Measurements from ENCODE around the gene PLCD3. TPM values are rescaled to one million over a fixed set of nuclear protein-coding genes. Genes with fewer than 3 reads are reported as not detected.
"Not testable (repeated sequence)": the region's sequence is repeated elsewhere in the genome, so short reads cannot be mapped to it uniquely, and the experiment has no call there.

PLCD3 gene
- total and polyA plus RNA-seq, 2 of the 13 experiments (the other 11 are each of a cell fraction or from before 2014, with no cell fraction given): 11.3 to 39.1 TPM

GRCh38 chr17:45124797-45125122 lies 7.6 kb downstream of the PLCD3 start:
- H3K4me2 ChIP-seq (ENCODE audit: low read depth, low read length): peak overlapping the region; percentile 78
- WGBS (ENCODE audit: low lambda C conversion rate): 8% methylated on average over 5 of the region's 5 CpGs
- H4K20me1 ChIP-seq (ENCODE audit: insufficient read depth, low read length); H3K27me3 ChIP-seq (ENCODE audit: control insufficient read depth in 1 of 2, insufficient read depth in 2 of 2, low read length in 2 of 2); H3K9me3 ChIP-seq (ENCODE audit: low read length); H2AFZ ChIP-seq (ENCODE audit: low read length); ATAC-seq; FAIRE-seq; H3K79me2 ChIP-seq (ENCODE audit: insufficient read depth, low read length); BruUV-seq (replicated peaks); H3K36me3 ChIP-seq (replicated peaks in 1 of 2; ENCODE audit: control insufficient read depth in 1 of 2, insufficient read depth in 2 of 2, low read length in 2 of 2); in situ Hi-C loops (cut with HindIII; ENCODE audit: extremely low pct_ligation_motif_present, low pct_unique_long_range_greater_than_20kb); intact Hi-C loops (cut with micrococcal nuclease; ENCODE audit: unreplicated experiment): not testable (repeated sequence)
- H3K27ac ChIP-seq (ENCODE audit: extremely low read length, insufficient read depth, low read length): peak overlapping the region; percentile 63
- peaks cover 73% of the 10 kb centered on the region for H3K4me1 ChIP-seq (ENCODE audit: insufficient read depth, low read length)
- peak overlapping the region; percentile 56 for H3K9ac ChIP-seq (ENCODE audit: insufficient read depth, low read depth, low read length)
- peak; percentile 35 for DNase-seq (ENCODE audit: low spot score)
- TF ChIP-seq ADNP (CRISPR knock-in tag; IDR thresholded peaks at IDR 0.05) (0 out of 2 replicates have a peak, but pooled peaks have one; percentile 40), NR2C2 (CRISPR knock-in tag; IDR thresholded peaks at IDR 0.05; ENCODE audit: borderline replicate concordance) (peak; percentile 33; the same call in 1 of the 2 replicates), SNAI1 (CRISPR knock-in tag; IDR thresholded peaks at IDR 0.05; ENCODE audit: borderline replicate concordance) (0 out of 2 replicates have a peak, but pooled peaks have one; percentile 3), THRA (CRISPR knock-in tag; IDR thresholded peaks at IDR 0.05; ENCODE audit: borderline replicate concordance) (peak; percentile 73; the same call in 1 of the 2 replicates), CHD4 (IDR thresholded peaks at IDR 0.05; ENCODE audit: borderline replicate concordance, low read length) (peak; percentile 53; the same call in 1 of the 2 replicates), ZNF263 (CRISPR knock-in tag; IDR thresholded peaks at IDR 0.05) (peak; percentile 34; the same call in 1 of the 2 replicates), HNF4A (CRISPR knock-in tag; IDR thresholded peaks at IDR 0.05) (0 out of 2 replicates have a peak, but pooled peaks have one; percentile 14), ZEB1 (IDR thresholded peaks at IDR 0.05; ENCODE audit: insufficient replicate concordance, low read depth) (peak; percentile 13), RXRA (CRISPR knock-in tag; IDR thresholded peaks at IDR 0.05) (0 out of 2 replicates have a peak, but pooled peaks have one; percentile 9), RBAK (CRISPR knock-in tag; IDR thresholded peaks at IDR 0.05) (0 out of 2 replicates have a peak, but pooled peaks have one; percentile 25), ZNF354B (CRISPR knock-in tag; IDR thresholded peaks at IDR 0.05) (0 out of 2 replicates have a peak, but pooled peaks have one; percentile 20), SNAPC2 (CRISPR knock-in tag; IDR thresholded peaks at IDR 0.05) (peak; percentile 13; the same call in 1 of the 2 replicates), ZSCAN21 (CRISPR knock-in tag; IDR thresholded peaks at IDR 0.05; ENCODE audit: borderline replicate concordance) (0 out of 2 replicates have a peak, but pooled peaks have one; percentile 28), ZNF512B (CRISPR knock-in tag; IDR thresholded peaks at IDR 0.05; ENCODE audit: borderline replicate concordance) (0 out of 2 replicates have a peak, but pooled peaks have one; percentile 2), ZNF800 (CRISPR knock-in tag; IDR thresholded peaks at IDR 0.05) (0 out of 2 replicates have a peak, but pooled peaks have one; percentile 9)
- CTCF ChIA-PET (ENCODE audit: low intra/inter-chr PET ratio, low total read pairs): interaction anchor here (2.0 kb wide), 1 partner anchor 10 kb away, joined by 8 read pairs; the partner anchor contains the start of gene ACBD4
- peak overlapping the region in 1 of 3 experiments; percentile 60; a peak in 1 of 6 replicates for H3K4me3 ChIP-seq (replicated peaks in 1 of 3; ENCODE audit: insufficient read depth in 1 of 3, low read depth in 2 of 3, low read length in 3 of 3)
- POLR2A ChIA-PET: interaction anchor here (0.7 to 5.1 kb wide), 5 partner anchors 10 to 47 kb away, joined by 3 to 27 read pairs (median 14); partner anchors contain the start of genes ACBD4, HEXIM1 and HEXIM2
